PFSK-1 (cell line): Measurements from ENCODE around the gene ZNF431.

Experiments used
- FOXP2 ChIP-seq: optimal IDR thresholded peaks from 2 replicates; pipeline ENCODE3; 2011; ENCODE audit warnings: borderline replicate concordance, control low read depth, inconsistent platforms; ENCODE audit not compliant: insufficient read depth; ENCODE audit errors: extremely low read length, extremely low read depth
- POLR2AphosphoS5 ChIP-seq: IDR thresholded peaks from 2 replicates; pipeline ENCODE4 v1.6.1; 2012; ENCODE audit warnings: low read depth, mild to moderate bottlenecking, control low read depth, low read length, moderate library complexity
- SIN3A ChIP-seq: IDR thresholded peaks from 2 replicates; pipeline ENCODE4 v1.6.1; 2012; ENCODE audit warnings: mild to moderate bottlenecking, low read length, moderate library complexity, borderline replicate concordance; ENCODE audit not compliant: insufficient read depth
- TAF1 ChIP-seq: IDR thresholded peaks from 2 replicates; pipeline ENCODE4 v1.6.1; 2012; ENCODE audit warnings: low read length, control low read depth, borderline replicate concordance; ENCODE audit not compliant: insufficient read depth
- TF ChIP-seq, protein P1 (sequence below), 2 experiments: IDR thresholded peaks; 2 replicates each; pipeline versions ENCODE4 v1.6.1 to v1.8.0; 2011 to 2012; ENCODE audit warnings: low read depth in 2 of 2, low read length in 2 of 2, control low read depth in 1 of 2, inconsistent platforms in 1 of 2, mild to moderate bottlenecking in 1 of 2, moderate library complexity in 1 of 2; ENCODE audit not compliant: insufficient read depth in 1 of 2

ZNF431 gene

DNA sequence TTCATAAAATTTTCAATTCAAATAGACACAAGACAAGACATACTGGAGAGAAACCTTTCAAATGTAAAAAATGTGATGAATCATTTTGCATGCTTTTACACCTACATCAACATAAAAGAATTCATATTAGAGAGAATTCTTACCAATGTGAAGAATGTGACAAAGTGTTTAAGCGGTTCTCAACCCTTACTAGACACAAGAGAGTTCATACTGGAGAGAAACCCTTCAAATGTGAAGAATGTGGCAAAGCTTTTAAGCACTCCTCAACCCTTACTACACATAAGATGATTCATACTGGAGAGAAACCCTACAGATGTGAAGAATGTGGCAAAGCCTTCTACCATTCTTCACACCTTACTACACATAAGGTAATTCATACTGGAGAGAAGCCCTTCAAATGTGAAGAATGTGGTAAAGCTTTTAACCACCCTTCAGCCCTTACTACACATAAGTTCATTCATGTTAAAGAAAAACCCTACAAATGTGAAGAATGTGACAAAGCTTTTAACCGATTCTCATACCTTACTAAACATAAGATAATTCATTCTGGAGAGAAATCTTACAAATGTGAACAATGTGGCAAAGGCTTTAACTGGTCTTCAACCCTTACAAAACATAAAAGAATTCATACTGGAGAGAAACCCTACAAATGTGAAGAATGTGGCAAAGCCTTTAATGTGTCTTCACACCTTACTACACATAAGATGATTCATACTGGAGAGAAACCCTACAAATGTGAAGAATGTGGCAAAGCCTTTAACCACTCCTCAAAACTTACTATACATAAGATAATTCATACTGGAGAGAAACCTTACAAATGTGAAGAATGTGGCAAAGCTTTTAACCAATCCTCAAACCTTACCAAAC lies 24.6 kb upstream of the ZNF431 start:
- no peak for TF ChIP-seq FOXP2
- TF ChIP-seq TAF1: no peak
- no peak for TF ChIP-seq POLR2AphosphoS5
- TF ChIP-seq, protein P1, sequence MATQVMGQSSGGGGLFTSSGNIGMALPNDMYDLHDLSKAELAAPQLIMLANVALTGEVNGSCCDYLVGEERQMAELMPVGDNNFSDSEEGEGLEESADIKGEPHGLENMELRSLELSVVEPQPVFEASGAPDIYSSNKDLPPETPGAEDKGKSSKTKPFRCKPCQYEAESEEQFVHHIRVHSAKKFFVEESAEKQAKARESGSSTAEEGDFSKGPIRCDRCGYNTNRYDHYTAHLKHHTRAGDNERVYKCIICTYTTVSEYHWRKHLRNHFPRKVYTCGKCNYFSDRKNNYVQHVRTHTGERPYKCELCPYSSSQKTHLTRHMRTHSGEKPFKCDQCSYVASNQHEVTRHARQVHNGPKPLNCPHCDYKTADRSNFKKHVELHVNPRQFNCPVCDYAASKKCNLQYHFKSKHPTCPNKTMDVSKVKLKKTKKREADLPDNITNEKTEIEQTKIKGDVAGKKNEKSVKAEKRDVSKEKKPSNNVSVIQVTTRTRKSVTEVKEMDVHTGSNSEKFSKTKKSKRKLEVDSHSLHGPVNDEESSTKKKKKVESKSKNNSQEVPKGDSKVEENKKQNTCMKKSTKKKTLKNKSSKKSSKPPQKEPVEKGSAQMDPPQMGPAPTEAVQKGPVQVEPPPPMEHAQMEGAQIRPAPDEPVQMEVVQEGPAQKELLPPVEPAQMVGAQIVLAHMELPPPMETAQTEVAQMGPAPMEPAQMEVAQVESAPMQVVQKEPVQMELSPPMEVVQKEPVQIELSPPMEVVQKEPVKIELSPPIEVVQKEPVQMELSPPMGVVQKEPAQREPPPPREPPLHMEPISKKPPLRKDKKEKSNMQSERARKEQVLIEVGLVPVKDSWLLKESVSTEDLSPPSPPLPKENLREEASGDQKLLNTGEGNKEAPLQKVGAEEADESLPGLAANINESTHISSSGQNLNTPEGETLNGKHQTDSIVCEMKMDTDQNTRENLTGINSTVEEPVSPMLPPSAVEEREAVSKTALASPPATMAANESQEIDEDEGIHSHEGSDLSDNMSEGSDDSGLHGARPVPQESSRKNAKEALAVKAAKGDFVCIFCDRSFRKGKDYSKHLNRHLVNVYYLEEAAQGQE (IDR thresholded peaks at IDR 0.05; ENCODE audit: insufficient read depth in 1 of 2, low read depth in 2 of 2, low read length in 2 of 2): no peak
- no peak for TF ChIP-seq SIN3A

DNA sequence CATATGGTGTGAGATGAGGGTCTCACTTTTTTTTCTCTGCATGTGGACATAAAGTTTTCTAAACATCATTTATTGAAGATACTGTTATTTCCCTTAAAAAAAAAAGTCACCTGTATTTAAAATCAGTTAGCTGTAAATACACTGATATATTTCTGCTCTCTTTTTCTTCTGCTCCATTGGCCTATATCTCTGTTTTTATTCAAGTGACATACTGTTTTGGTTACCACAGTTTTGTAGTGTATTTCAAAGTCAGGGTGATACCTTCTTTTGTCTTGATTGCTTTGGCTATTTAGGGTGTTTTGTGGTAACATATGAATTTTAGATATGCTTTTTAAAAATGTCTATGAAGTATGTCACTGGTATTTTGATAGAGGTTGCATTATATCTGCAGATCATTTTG lies 15.8 kb upstream of the ZNF431 start:
- TF ChIP-seq FOXP2 (no peak), POLR2AphosphoS5 (no peak), SIN3A (no peak), TAF1 (no peak)
- TF ChIP-seq, protein P1 (IDR thresholded peaks at IDR 0.05; ENCODE audit: insufficient read depth in 1 of 2, low read depth in 2 of 2, low read length in 2 of 2): no peak

DNA sequence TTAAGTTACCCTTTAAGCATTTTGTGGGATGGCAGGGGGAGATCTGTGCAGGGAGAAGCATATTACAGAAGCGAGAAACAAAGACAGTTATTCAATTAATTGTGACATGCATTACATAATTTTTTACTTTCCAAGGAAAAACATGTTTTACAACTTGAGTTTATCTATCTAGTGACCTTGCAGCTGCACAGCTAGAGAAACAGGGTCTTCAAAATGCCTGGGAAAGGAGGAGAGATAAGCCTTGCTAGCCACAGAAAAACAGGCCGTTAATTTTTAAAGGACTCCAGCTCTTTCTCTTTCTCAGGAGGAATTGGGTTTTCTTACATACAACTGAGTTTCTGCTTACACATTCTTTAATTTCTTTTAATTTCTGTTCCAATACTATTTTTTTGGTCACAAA lies 14.8 kb upstream of the ZNF431 start:
- TF ChIP-seq SIN3A (no peak), POLR2AphosphoS5 (no peak), FOXP2 (no peak), TAF1 (no peak)
- TF ChIP-seq, protein P1 (IDR thresholded peaks at IDR 0.05; ENCODE audit: insufficient read depth in 1 of 2, low read depth in 2 of 2, low read length in 2 of 2): no peak

DNA sequence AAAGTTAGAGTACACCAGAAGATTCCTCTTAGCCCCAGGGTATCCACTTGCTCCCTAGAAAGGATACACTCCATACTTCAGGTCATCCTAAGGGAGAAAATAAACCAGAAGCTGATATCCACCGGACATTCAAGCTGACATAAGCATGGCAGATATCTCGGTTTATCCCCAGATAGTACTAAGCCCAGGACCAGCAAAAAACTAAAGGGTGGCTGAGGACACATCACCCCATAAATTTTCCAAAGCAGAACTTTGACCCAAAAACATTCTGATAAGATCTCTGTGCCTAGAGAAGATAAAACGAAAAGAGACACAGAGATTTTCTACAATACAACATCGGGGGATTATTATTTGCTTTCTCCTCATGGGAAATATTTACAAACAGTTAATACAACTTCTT lies 13.9 kb upstream of the ZNF431 start:
- TF ChIP-seq TAF1 (no peak), FOXP2 (no peak), SIN3A (no peak), POLR2AphosphoS5 (no peak)
- TF ChIP-seq, protein P1 (IDR thresholded peaks at IDR 0.05; ENCODE audit: insufficient read depth in 1 of 2, low read depth in 2 of 2, low read length in 2 of 2): no peak

DNA sequence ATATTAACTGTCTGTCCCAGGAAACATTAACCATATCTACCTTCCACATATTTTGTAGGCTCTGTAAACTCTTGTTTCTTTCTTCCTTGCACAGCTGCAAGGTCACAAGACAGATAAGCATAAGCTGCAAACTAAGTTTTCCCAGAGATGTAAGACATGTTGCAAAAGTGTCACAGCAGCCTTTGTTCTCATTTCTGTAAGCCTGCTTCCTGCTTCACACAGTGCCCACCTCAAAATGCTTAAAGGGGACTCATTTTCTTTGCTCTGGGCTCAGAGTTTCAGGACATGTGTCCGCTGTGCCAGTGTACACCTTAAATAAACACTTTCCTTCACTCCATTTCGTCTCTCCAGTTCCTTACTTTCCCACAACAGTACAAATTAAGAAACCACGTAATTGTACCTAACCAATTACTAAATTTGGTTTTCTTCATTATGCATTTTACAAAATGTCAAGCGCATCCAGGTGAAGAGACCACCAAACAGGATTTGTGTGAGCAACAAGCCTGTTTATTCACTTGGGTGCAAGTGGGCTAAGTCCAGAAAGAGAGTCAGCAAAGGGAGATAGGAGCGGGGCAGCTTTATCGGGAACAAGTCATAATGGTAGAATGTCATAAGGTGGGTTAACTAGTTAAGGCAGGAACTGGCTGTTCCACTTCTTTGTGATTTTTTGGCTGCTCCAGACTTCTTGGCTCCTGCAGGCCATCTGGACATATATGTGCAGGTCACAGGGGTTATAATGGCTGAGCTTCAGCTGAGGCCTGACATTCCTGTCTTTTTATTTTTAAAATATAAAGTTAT lies 12.7 kb upstream of the ZNF431 start:
- TF ChIP-seq, protein P1 (IDR thresholded peaks at IDR 0.05; ENCODE audit: insufficient read depth in 1 of 2, low read depth in 2 of 2, low read length in 2 of 2): no peak
- no peak for TF ChIP-seq SIN3A
- no peak for TF ChIP-seq FOXP2
- TF ChIP-seq POLR2AphosphoS5: no peak
- TF ChIP-seq TAF1: no peak
